ENCODE measurements around the gene ZNF445.

Gene ZNF445

GRCh38 chr3:44396200-44397171 is 81.0 kb downstream of the ZNF445 start:
- DNase-seq, result no peak

GRCh38 chr3:44395714-44396113 is 81.8 kb downstream of the ZNF445 start:
- no peak for DNase-seq

- DNase-seq, result no peak
These were observed 85.0 kb downstream of the ZNF445 start for GRCh38 chr3:44392489-44392888.

GRCh38 chr3:44387404-44387803 is 90.1 kb downstream of the ZNF445 start:
- DNase-seq, result no peak
